ENCODE data around the gene MAZ.
A peak's percentile ranks its signal among the peaks of the same experiment; 100 is the strongest.

The MAZ gene

DNA sequence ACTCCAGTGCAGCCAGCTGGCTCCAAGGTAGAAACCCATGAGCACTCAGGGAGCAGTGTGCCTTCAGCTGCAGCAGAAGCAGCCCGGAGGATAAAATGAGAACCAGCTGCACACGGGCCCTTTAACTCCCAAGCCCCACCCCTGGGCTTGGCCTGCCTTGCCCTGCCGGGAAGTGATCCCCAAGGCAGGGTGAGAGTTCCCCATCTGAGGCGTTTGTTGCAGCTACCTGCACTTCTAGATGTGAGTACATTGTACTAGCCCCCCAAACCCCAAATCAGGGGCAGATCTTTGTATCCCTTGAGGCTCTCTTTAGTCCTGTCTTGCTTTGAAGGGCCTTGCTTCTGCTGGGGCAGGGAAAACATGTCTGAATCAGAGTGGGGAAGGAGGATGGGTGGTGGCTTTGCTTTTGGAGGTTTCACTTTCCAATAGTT, 14.0 kb downstream of the MAZ start, which contains the start of gene MVP:
Gene MVP, plus strand, starts transcription at position 192 of the 431 bp plus-strand sequence. CDS start 10,088 bp downstream, outside the sequence.
- peak in 1 of 2 experiments; percentile 75 for DNase-seq (ENCODE audit: low read depth in 1 of 2, low spot score in 1 of 2)
- H3K4me3 ChIP-seq (replicated peaks; ENCODE audit: insufficient read depth, low read length), result peak within 1 kb of the TSS; percentile 46

DNA sequence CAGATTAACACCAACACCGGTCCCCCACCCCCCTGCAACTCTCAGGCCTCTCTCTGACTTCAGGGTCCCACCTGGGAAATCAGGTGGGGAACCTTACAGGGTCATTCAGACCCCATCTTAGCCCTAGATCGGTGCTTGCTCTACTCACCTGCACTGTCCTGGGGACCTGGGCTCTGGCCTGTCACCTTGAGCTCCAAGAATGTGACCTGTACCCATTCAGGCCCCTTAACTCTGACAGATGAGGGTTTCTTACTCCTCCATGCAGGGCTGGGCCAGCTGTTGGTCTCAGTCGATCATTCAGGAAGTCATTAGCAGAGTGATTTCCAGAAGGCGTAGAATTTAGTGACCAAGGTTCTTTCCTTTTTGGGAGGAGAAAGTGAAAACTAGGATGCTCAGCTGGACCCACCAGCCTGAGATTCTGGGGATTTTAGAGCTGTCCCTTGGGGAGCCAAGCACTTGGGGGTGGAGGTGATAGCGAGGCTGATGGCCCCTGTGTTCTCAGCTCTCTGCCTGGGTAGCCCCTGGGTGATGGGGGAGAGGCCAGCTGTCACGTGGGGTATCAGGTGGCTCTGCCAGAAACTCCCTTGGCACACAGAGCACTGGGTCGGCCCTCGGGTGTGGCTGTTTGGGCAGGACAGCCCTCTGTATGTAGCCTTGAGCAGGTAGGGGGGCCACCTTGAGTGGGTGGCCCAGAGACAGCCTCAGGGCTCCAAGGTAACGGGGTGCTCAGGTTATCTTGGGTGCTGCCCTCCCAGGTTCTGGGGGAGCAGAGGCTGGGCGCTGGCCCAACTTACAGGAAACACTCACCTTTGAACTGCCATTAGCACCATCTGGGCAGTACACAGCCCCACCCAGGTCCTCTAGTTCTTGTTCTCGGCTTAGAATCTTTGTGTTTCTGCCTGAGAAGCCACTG, 14.7 kb downstream of the MAZ start:
- H3K27ac ChIP-seq (replicated peaks), result no peak overlapping the region
- no peak for DNase-seq (ENCODE audit: low read depth in 1 of 2, low spot score in 1 of 2)
- TF ChIP-seq GABPA (IDR thresholded peaks at IDR 0.05; ENCODE audit: low read depth) (no peak), POLR2AphosphoS5 (IDR thresholded peaks at IDR 0.05; ENCODE audit: low read depth) (peak; percentile 27; the same call in 1 of the 2 replicates)
- no peaks in the 10 kb centered on the region for H3K27me3 ChIP-seq (ENCODE audit: insufficient read depth, poor library complexity, severe bottlenecking)
- peak overlapping the region; percentile 46 for H3K4me3 ChIP-seq (replicated peaks; ENCODE audit: insufficient read depth, low read length)

More for the DNA sequence above, 14.0 kb downstream of the MAZ start, which contains the start of gene MVP:
- no peak within 1 kb of the TSS for H3K27ac ChIP-seq (replicated peaks)
- no peak for TF ChIP-seq GABPA (IDR thresholded peaks at IDR 0.05; ENCODE audit: low read depth)
- TF ChIP-seq, protein P1, sequence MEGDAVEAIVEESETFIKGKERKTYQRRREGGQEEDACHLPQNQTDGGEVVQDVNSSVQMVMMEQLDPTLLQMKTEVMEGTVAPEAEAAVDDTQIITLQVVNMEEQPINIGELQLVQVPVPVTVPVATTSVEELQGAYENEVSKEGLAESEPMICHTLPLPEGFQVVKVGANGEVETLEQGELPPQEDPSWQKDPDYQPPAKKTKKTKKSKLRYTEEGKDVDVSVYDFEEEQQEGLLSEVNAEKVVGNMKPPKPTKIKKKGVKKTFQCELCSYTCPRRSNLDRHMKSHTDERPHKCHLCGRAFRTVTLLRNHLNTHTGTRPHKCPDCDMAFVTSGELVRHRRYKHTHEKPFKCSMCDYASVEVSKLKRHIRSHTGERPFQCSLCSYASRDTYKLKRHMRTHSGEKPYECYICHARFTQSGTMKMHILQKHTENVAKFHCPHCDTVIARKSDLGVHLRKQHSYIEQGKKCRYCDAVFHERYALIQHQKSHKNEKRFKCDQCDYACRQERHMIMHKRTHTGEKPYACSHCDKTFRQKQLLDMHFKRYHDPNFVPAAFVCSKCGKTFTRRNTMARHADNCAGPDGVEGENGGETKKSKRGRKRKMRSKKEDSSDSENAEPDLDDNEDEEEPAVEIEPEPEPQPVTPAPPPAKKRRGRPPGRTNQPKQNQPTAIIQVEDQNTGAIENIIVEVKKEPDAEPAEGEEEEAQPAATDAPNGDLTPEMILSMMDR (IDR thresholded peaks at IDR 0.05; ENCODE audit: insufficient read depth, low read length), result no peak
- TF ChIP-seq, protein P2, sequence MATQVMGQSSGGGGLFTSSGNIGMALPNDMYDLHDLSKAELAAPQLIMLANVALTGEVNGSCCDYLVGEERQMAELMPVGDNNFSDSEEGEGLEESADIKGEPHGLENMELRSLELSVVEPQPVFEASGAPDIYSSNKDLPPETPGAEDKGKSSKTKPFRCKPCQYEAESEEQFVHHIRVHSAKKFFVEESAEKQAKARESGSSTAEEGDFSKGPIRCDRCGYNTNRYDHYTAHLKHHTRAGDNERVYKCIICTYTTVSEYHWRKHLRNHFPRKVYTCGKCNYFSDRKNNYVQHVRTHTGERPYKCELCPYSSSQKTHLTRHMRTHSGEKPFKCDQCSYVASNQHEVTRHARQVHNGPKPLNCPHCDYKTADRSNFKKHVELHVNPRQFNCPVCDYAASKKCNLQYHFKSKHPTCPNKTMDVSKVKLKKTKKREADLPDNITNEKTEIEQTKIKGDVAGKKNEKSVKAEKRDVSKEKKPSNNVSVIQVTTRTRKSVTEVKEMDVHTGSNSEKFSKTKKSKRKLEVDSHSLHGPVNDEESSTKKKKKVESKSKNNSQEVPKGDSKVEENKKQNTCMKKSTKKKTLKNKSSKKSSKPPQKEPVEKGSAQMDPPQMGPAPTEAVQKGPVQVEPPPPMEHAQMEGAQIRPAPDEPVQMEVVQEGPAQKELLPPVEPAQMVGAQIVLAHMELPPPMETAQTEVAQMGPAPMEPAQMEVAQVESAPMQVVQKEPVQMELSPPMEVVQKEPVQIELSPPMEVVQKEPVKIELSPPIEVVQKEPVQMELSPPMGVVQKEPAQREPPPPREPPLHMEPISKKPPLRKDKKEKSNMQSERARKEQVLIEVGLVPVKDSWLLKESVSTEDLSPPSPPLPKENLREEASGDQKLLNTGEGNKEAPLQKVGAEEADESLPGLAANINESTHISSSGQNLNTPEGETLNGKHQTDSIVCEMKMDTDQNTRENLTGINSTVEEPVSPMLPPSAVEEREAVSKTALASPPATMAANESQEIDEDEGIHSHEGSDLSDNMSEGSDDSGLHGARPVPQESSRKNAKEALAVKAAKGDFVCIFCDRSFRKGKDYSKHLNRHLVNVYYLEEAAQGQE (IDR thresholded peaks at IDR 0.05; ENCODE audit: insufficient replicate concordance, low read depth), result no peak
- TF ChIP-seq POLR2AphosphoS5 (IDR thresholded peaks at IDR 0.05; ENCODE audit: low read depth), result peak; percentile 38
- TF ChIP-seq SPI1 (IDR thresholded peaks at IDR 0.05; ENCODE audit: borderline replicate concordance, low read depth), result peak; percentile 64; the same call in 1 of the 2 replicates
- no peaks in the 10 kb centered on the region for H3K27me3 ChIP-seq (ENCODE audit: insufficient read depth, poor library complexity, severe bottlenecking)

DNA sequence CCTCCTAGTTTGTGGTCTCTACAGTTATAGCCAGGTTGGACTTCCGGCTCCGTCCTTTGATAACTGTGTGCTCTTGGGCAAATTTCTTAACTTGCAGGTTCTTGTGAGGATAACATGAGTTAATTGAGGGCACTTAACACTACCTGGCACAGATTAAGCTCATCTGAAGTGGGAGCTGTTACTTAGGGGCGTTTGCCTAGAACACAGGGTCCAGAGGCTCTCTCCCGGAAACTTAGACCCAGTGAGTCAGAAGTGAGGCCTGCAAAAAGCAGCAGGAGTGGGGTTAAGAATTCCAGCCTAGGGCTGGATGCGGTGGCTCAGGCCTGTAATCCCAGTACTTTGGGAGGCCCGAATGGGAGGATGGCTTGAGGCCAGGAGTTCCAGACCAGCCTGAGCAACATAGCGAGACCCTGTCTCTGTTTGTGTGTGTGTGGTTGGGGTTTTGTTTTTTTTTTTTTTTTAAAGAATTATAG, 15.3 kb downstream of the MAZ start:
- Histone ChIP-seq H3K27me3 (ENCODE audit: insufficient read depth, poor library complexity, severe bottlenecking) (no peaks in the 10 kb centered on the region), H3K27ac (replicated peaks) (no peak overlapping the region), H3K4me3 (replicated peaks; ENCODE audit: insufficient read depth, low read length) (no peak overlapping the region)
- DNase-seq (ENCODE audit: low read depth in 1 of 2, low spot score in 1 of 2), result no peak
- TF ChIP-seq, protein P1 (IDR thresholded peaks at IDR 0.05; ENCODE audit: insufficient read depth, low read length), result no peak
- no peak for TF ChIP-seq SPI1 (IDR thresholded peaks at IDR 0.05; ENCODE audit: borderline replicate concordance, low read depth)
- TF ChIP-seq POLR2AphosphoS5 (IDR thresholded peaks at IDR 0.05; ENCODE audit: low read depth), result no peak
- TF ChIP-seq GABPA (IDR thresholded peaks at IDR 0.05; ENCODE audit: low read depth), result no peak
- TF ChIP-seq, protein P2 (IDR thresholded peaks at IDR 0.05; ENCODE audit: insufficient replicate concordance, low read depth), result no peak

DNA sequence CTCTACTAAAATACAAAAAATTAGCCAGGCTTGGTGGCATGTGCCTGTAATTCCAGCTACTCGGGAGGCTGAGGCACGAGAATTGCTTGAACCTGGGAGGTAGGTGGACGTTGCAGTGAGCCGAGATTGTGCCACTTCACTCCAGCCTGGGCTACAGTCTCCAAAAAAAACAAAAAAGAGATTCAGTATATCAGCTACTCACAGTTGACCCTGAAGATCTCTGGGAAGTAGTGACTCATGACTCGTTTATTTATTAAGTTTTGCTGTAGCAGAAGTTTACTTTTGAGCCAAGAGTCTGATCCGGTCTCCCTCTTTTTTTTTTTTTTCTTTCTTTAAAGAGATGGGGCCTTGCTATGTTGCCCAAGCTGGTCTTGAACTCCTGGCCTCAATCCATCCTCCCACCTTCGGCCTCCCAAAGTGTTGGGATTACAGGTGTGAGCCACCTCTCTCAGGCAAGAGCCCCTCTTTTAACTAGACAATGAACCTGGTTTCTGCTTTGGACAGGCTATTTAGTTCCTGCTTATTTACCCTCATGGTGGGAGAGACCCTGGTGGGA, 18.3 kb downstream of the MAZ start:
- Histone ChIP-seq H3K4me3 (replicated peaks; ENCODE audit: insufficient read depth, low read length) (no peak overlapping the region), H3K27ac (replicated peaks) (no peak overlapping the region), H3K27me3 (ENCODE audit: insufficient read depth, poor library complexity, severe bottlenecking) (no peaks in the 10 kb centered on the region)
- DNase-seq (ENCODE audit: low read depth in 1 of 2, low spot score in 1 of 2), result no peak
- TF ChIP-seq GABPA (IDR thresholded peaks at IDR 0.05; ENCODE audit: low read depth) (no peak), POLR2AphosphoS5 (IDR thresholded peaks at IDR 0.05; ENCODE audit: low read depth) (0 out of 2 replicates have a peak, but pooled peaks have one; percentile 16)

Measured in HL-60 (cell line).